ACC112 (cell line): ENCODE data around the gene CAMSAP1.

Experiments
- H2AFZ ChIP-seq: fragments of 200-600 bp; sonication (generic); one replicate; pipeline ENCODE4 v1.6.0; 2017; ENCODE audit warnings: antibody characterized with exemption, low read length; ENCODE audit not compliant: unreplicated experiment
- H3K27ac ChIP-seq: fragments of 200-600 bp; sonication (generic); 2 replicates; pipeline ENCODE4 v1.5.1; 2014; ENCODE audit warnings: low read depth, mild to moderate bottlenecking, antibody characterized with exemption, low read length, moderate library complexity
- H3K27me3 ChIP-seq: fragments of 200-600 bp; sonication (generic); 2 replicates; pipeline ENCODE4 v1.6.1; 2014; ENCODE audit warnings: mild to moderate bottlenecking, antibody characterized with exemption, low read length, moderate library complexity, mixed read lengths; ENCODE audit not compliant: insufficient read depth
- H3K36me3 ChIP-seq: fragments of 200-600 bp; sonication (generic); 2 replicates; pipeline ENCODE4 v1.6.1; 2016; ENCODE audit warnings: mild to moderate bottlenecking, antibody characterized with exemption, low read length, moderate library complexity, mixed read lengths; ENCODE audit not compliant: insufficient read depth
- H3K4me1 ChIP-seq: fragments of 200-600 bp; sonication (generic); one replicate; pipeline ENCODE4 v1.6.1; 2016; ENCODE audit warnings: low read length, mixed read lengths; ENCODE audit not compliant: insufficient read depth, unreplicated experiment, control insufficient read depth
- H3K4me3 ChIP-seq: fragments of 200-600 bp; sonication (generic); 2 replicates; pipeline ENCODE4 v1.5.1; 2014; ENCODE audit warnings: mild to moderate bottlenecking, low read depth, low read length
- H3K79me2 ChIP-seq: fragments of 200-600 bp; sonication (generic); one replicate; pipeline ENCODE4 v1.6.0; 2016; ENCODE audit warnings: low read length; ENCODE audit not compliant: control insufficient read depth, unreplicated experiment, insufficient read depth

CAMSAP1 gene

DNA sequence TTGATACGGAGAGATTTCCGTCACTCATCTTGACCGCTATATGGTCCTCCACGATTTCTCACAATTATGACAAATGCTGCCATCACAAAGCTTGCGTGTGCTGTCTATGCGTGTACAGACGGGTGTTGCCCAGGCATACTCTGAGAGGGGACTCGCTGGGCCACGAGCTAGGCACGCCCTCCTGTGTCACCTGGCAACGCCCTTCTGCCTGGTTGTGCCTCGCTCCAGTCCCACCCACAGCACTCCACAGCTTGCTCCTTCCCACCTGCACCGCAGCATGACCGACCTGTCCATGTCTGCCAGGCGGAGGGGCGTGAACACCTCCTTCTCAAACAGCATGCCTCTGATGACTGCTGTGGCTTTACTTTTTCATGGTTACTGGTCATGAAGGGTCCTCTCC lies 55.6 kb downstream of the CAMSAP1 start:
- Histone ChIP-seq H3K79me2 (no peaks in the 10 kb centered on the region), H3K4me3 (no peak overlapping the region), H3K36me3 (peaks cover 4% of the 10 kb centered on the region; the same call in 1 of the 2 replicates), H3K27ac (no peak overlapping the region), H3K4me1 (peaks cover 10% of the 10 kb centered on the region), H3K27me3 (no peaks in the 10 kb centered on the region), H2AFZ (no peak overlapping the region)

- H3K27ac ChIP-seq: no peak overlapping the region
- H3K79me2 ChIP-seq: no peaks in the 10 kb centered on the region
- no peak overlapping the region for H3K4me3 ChIP-seq
- H3K36me3 ChIP-seq: peaks cover 4% of the 10 kb centered on the region; the same call in 1 of the 2 replicates
- no peaks in the 10 kb centered on the region for H3K27me3 ChIP-seq
- H3K4me1 ChIP-seq: peaks cover 10% of the 10 kb centered on the region
- H2AFZ ChIP-seq: no peak overlapping the region
Measured at GRCh38 chr9:135850737-135851136, 56.6 kb downstream of the CAMSAP1 start.

DNA sequence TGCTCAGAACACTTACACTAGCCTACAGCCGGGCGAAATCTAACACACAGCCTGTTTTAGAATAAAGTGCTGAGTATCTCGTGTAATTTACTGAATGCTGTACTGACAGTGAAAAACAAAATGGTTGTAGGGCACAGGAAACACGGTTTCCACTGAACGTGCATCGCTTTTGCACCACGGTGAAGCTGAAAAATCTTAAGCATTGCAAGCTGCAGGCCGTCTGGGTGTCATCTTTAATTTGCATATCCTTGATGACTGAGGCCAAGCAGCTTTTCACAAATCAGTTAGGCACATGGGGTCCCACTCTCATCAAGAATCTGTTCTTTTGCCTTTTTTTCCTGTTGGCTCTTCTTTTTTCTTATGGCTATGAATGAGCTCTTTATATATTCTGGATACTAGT lies 58.2 kb downstream of the CAMSAP1 start:
- Histone ChIP-seq H3K79me2 (no peaks in the 10 kb centered on the region), H3K27ac (no peak overlapping the region), H3K4me1 (peaks cover 10% of the 10 kb centered on the region), H3K4me3 (no peak overlapping the region), H3K36me3 (peaks cover 7% of the 10 kb centered on the region; the same call in 1 of the 2 replicates), H2AFZ (no peak overlapping the region), H3K27me3 (no peaks in the 10 kb centered on the region)

GRCh38 chr9:135848341-135849047 lies 58.9 kb downstream of the CAMSAP1 start:
- Histone ChIP-seq H3K27ac (no peak overlapping the region), H3K4me1 (peaks cover 10% of the 10 kb centered on the region)

DNA sequence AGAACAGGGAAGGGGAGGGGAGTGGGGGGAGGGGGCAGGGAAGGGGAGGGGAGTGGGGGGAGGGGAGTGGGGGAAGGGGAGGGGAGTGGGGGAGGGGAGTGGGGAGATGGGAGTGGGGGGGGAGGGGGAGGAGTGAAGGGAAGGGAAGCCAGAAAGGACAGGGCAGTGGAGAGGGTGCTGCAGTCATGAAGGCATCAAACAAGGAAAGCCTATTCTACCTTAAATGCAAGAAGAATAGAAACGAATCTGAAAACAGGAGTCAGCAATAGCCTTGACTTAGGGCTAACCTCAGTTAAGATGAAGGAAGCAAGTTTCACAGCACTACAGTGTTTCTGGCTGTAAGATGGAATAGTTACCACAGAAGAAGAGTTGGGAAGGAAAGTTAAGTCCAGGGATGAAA lies 59.5 kb downstream of the CAMSAP1 start:
- Histone ChIP-seq H3K79me2 (no peaks in the 10 kb centered on the region), H3K27me3 (no peaks in the 10 kb centered on the region), H3K27ac (no peak overlapping the region), H3K4me3 (no peak overlapping the region), H3K4me1 (peaks cover 10% of the 10 kb centered on the region), H3K36me3 (peaks cover 7% of the 10 kb centered on the region; the same call in 1 of the 2 replicates), H2AFZ (no peak overlapping the region)

More at GRCh38 chr9:135848341-135849047, 58.9 kb downstream of the CAMSAP1 start:
- no peaks in the 10 kb centered on the region for H3K27me3 ChIP-seq
- H3K4me3 ChIP-seq: no peak overlapping the region
- no peak overlapping the region for H2AFZ ChIP-seq
- H3K36me3 ChIP-seq: peaks cover 7% of the 10 kb centered on the region; the same call in 1 of the 2 replicates
- no peaks in the 10 kb centered on the region for H3K79me2 ChIP-seq

- H3K27me3 ChIP-seq: no peaks in the 10 kb centered on the region
- H3K4me1 ChIP-seq: no peaks in the 10 kb centered on the region
- H3K4me3 ChIP-seq: no peak overlapping the region
- peaks cover 12% of the 10 kb centered on the region; the same call in 1 of the 2 replicates for H3K36me3 ChIP-seq
- H2AFZ ChIP-seq: no peak overlapping the region
- no peak overlapping the region for H3K27ac ChIP-seq
- H3K79me2 ChIP-seq: peaks cover 11% of the 10 kb centered on the region
Measured at GRCh38 chr9:135840539-135840938, 66.8 kb downstream of the CAMSAP1 start.

DNA sequence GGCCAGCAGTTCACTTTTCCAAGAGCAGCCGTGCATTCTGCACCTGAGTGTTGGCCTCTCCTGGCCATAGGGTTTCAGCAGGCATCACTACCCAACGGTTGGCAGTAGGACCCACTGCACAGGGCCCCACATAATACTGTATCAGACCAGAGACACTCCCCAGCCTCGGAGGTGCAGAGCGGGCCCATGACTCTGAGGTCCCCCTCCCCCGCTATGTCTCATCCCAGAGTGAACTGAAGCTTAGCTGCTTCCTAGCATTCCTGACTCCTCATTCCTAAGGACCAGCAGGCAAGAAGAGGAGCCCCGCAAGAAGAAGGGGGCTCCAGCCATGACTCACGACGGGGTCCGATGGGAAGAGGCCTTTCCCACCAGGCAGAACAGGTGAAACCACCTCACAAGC lies 67.2 kb downstream of the CAMSAP1 start:
- no peak overlapping the region for H3K27ac ChIP-seq
- no peak overlapping the region for H3K4me3 ChIP-seq
- no peaks in the 10 kb centered on the region for H3K27me3 ChIP-seq
- H3K4me1 ChIP-seq: no peaks in the 10 kb centered on the region
- no peak overlapping the region for H2AFZ ChIP-seq
- H3K36me3 ChIP-seq: peaks cover 12% of the 10 kb centered on the region; the same call in 1 of the 2 replicates
- peaks cover 11% of the 10 kb centered on the region for H3K79me2 ChIP-seq

GRCh38 chr9:135839516-135839915 lies 67.8 kb downstream of the CAMSAP1 start:
- H3K27ac ChIP-seq: no peak overlapping the region
- H3K4me3 ChIP-seq: no peak overlapping the region
- no peak overlapping the region for H2AFZ ChIP-seq
- peaks cover 12% of the 10 kb centered on the region; the same call in 1 of the 2 replicates for H3K36me3 ChIP-seq
- no peaks in the 10 kb centered on the region for H3K4me1 ChIP-seq
- H3K79me2 ChIP-seq: peaks cover 11% of the 10 kb centered on the region
- H3K27me3 ChIP-seq: no peaks in the 10 kb centered on the region

- H3K36me3 ChIP-seq: peaks cover 4% of the 10 kb centered on the region; the same call in 1 of the 2 replicates
- peaks cover 9% of the 10 kb centered on the region for H3K79me2 ChIP-seq
- no peak overlapping the region for H3K4me3 ChIP-seq
- H3K4me1 ChIP-seq: no peaks in the 10 kb centered on the region
- no peaks in the 10 kb centered on the region for H3K27me3 ChIP-seq
- H2AFZ ChIP-seq: no peak overlapping the region
- H3K27ac ChIP-seq: no peak overlapping the region
Measured at GRCh38 chr9:135835131-135835530, 72.2 kb downstream of the CAMSAP1 start.

GRCh38 chr9:135833864-135834263 lies 73.5 kb downstream of the CAMSAP1 start:
- Histone ChIP-seq H3K4me3 (no peak overlapping the region), H3K27me3 (no peaks in the 10 kb centered on the region), H3K79me2 (peaks cover 8% of the 10 kb centered on the region), H3K36me3 (peaks cover 3% of the 10 kb centered on the region; the same call in 1 of the 2 replicates), H3K4me1 (no peaks in the 10 kb centered on the region), H2AFZ (no peak overlapping the region), H3K27ac (no peak overlapping the region)

DNA sequence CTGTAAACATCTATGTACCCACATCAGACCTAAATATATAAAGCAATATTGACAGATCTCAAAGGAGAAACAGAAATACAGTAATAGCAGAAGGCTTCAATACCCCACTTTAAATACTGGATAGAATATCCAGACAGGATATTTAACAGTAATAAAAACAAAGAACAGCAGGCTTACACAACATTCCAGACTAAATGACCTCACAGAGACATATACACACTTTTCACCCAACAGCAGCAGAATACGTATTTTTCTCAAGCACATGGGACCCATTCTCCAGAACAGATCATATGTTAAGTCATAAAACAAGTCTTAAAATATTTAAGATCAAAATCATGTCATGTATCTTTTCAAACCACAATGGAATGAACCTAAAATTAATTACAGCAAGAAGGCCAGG lies 76.8 kb downstream of the CAMSAP1 start:
- no peak overlapping the region for H3K4me3 ChIP-seq
- H3K4me1 ChIP-seq: no peaks in the 10 kb centered on the region
- H3K36me3 ChIP-seq: peaks cover 6% of the 10 kb centered on the region; the same call in 1 of the 2 replicates
- peaks cover 11% of the 10 kb centered on the region for H3K79me2 ChIP-seq
- no peak overlapping the region for H2AFZ ChIP-seq
- H3K27me3 ChIP-seq: no peaks in the 10 kb centered on the region
- no peak overlapping the region for H3K27ac ChIP-seq
